ENCODE data around the gene HTR2C. TPM values are rescaled to one million over a fixed set of nuclear protein-coding genes. Genes with fewer than 3 reads are reported as not detected.

Gene HTR2C
- total and polyA plus RNA-seq, 2 donors (not counting 1 experiment from before 2014, with no cell fraction given), result not detected

- Histone ChIP-seq H3K9ac (ENCODE audit: low read length) (no peak overlapping the region), H3K4me3 (ENCODE audit: control extremely low read depth in 1 of 5, extremely low read depth in 1 of 5, insufficient read depth in 1 of 5, low read depth in 2 of 5, low read length in 4 of 5) (no peak overlapping the region), H3K79me2 (ENCODE audit: control insufficient read depth, insufficient read depth, low read length) (no peaks in the 10 kb centered on the region), H3K4me2 (replicated peaks; ENCODE audit: low read depth, low read length, poor library complexity, severe bottlenecking) (no peak overlapping the region), H2AFZ (ENCODE audit: insufficient read depth, low read depth, low read length, poor library complexity, severe bottlenecking) (no peak overlapping the region), H3K4me1 (ENCODE audit: control insufficient read depth in 2 of 2, insufficient read depth in 2 of 2, low read length in 2 of 2) (no peaks in the 10 kb centered on the region), H3K9me3 (ENCODE audit: control extremely low read depth in 1 of 3, control insufficient read depth in 2 of 3, insufficient read depth in 1 of 3, low read length in 2 of 3) (no peaks in the 10 kb centered on the region), H3K36me3 (replicated peaks in 1 of 2; ENCODE audit: control extremely low read depth in 1 of 2, control insufficient read depth in 1 of 2, extremely low read depth in 1 of 2, insufficient read depth in 2 of 2, low read length in 1 of 2) (no peaks in the 10 kb centered on the region), H3K27ac (ENCODE audit: low read length in 2 of 2) (no peak overlapping the region), H3K27me3 (replicated peaks in 1 of 4; ENCODE audit: control extremely low read depth in 1 of 4, control insufficient read depth in 3 of 4, insufficient read depth in 4 of 4, low read length in 3 of 4) (no peaks in the 10 kb centered on the region), H4K20me1 (ENCODE audit: control insufficient read depth, insufficient read depth, low read length, poor library complexity, severe bottlenecking) (no peaks in the 10 kb centered on the region)
- Mint-ChIP-seq H3K27me3 (no peaks in the 10 kb centered on the region), H3K4me3 (no peak overlapping the region), H3K27ac (no peak overlapping the region), H3K9me3 (ENCODE audit: insufficient read depth) (no peaks in the 10 kb centered on the region), H3K4me1 (no peaks in the 10 kb centered on the region)
- TF ChIP-seq EZH2 (IDR thresholded peaks at IDR 0.05; ENCODE audit: borderline replicate concordance, insufficient read depth, low read depth, low read length, poor library complexity, severe bottlenecking) (no peak), CTCF (IDR thresholded peaks at IDR 0.05) (no peak)
- ATAC-seq (ENCODE audit: low read depth) (no peak), DNase-seq (no peak)
- intact Hi-C loops (cut with micrococcal nuclease), result no loop called here
- no CpG with 5 or more reads among the region's 3 CpGs for WGBS (ENCODE audit: insufficient coverage)
- ChIA-PET POLR2A (no interaction called here), CTCF (no interaction called here)
Measured at GRCh38 chrX:114712466-114712865, 128.6 kb downstream of the HTR2C start.

GRCh38 chrX:114715096-114715495, 131.2 kb downstream of the HTR2C start:
- intact Hi-C loops (cut with micrococcal nuclease), result no loop called here
- H2AFZ ChIP-seq (ENCODE audit: insufficient read depth, low read depth, low read length, poor library complexity, severe bottlenecking), result no peak overlapping the region
- H3K9ac ChIP-seq (ENCODE audit: low read length), result no peak overlapping the region
- no peak for TF ChIP-seq EZH2 (IDR thresholded peaks at IDR 0.05; ENCODE audit: borderline replicate concordance, insufficient read depth, low read depth, low read length, poor library complexity, severe bottlenecking)
- no peak for TF ChIP-seq CTCF (IDR thresholded peaks at IDR 0.05)
- CTCF ChIA-PET, result no interaction called here
- H3K79me2 ChIP-seq (ENCODE audit: control insufficient read depth, insufficient read depth, low read length), result no peaks in the 10 kb centered on the region
- Mint-ChIP-seq H3K4me1 (no peaks in the 10 kb centered on the region), H3K27ac (no peak overlapping the region), H3K27me3 (no peaks in the 10 kb centered on the region), H3K9me3 (ENCODE audit: insufficient read depth) (no peaks in the 10 kb centered on the region), H3K4me3 (no peak overlapping the region)
- no peak overlapping the region for H3K27ac ChIP-seq (ENCODE audit: low read length in 2 of 2)
- no peak overlapping the region for H3K4me2 ChIP-seq (replicated peaks; ENCODE audit: low read depth, low read length, poor library complexity, severe bottlenecking)
- H3K4me1 ChIP-seq (ENCODE audit: control insufficient read depth in 2 of 2, insufficient read depth in 2 of 2, low read length in 2 of 2), result no peaks in the 10 kb centered on the region
- POLR2A ChIA-PET, result no interaction called here
- H4K20me1 ChIP-seq (ENCODE audit: control insufficient read depth, insufficient read depth, low read length, poor library complexity, severe bottlenecking), result no peaks in the 10 kb centered on the region
- H3K27me3 ChIP-seq (replicated peaks in 1 of 4; ENCODE audit: control extremely low read depth in 1 of 4, control insufficient read depth in 3 of 4, insufficient read depth in 4 of 4, low read length in 3 of 4), result no peaks in the 10 kb centered on the region
- WGBS (ENCODE audit: insufficient coverage), result no CpG with 5 or more reads among the region's 3 CpGs
- ATAC-seq (ENCODE audit: low read depth) (no peak), DNase-seq (no peak)
- H3K36me3 ChIP-seq (replicated peaks in 1 of 2; ENCODE audit: control extremely low read depth in 1 of 2, control insufficient read depth in 1 of 2, extremely low read depth in 1 of 2, insufficient read depth in 2 of 2, low read length in 1 of 2), result no peaks in the 10 kb centered on the region
- no peak overlapping the region for H3K4me3 ChIP-seq (ENCODE audit: control extremely low read depth in 1 of 5, extremely low read depth in 1 of 5, insufficient read depth in 1 of 5, low read depth in 2 of 5, low read length in 4 of 5)
- H3K9me3 ChIP-seq (ENCODE audit: control extremely low read depth in 1 of 3, control insufficient read depth in 2 of 3, insufficient read depth in 1 of 3, low read length in 2 of 3), result no peaks in the 10 kb centered on the region
